GM21360 (cell line): ENCODE measurements around the gene SMIM30.
A peak's percentile ranks its signal among the peaks of the same experiment; 100 is the strongest.
"Not testable (repeated sequence)": the region's sequence is repeated elsewhere in the genome, so short reads cannot be mapped to it uniquely, and the experiment has no call there.

Source experiments
- ATAC-seq: cut with Tn5 transposase; IDR thresholded peaks from one replicate; pipeline ENCODE4 v1.9.1; 2021; ENCODE audit warnings: mild to moderate bottlenecking, moderate library complexity; ENCODE audit not compliant: unreplicated experiment

The SMIM30 gene

GRCh38 chr7:113118074-113118959, at the start of gene SMIM30:
Gene SMIM30, minus strand, starts transcription at chr7:113118554. Its CDS starts 976 bp downstream, at chr7:113117578.
- ATAC-seq: peak; percentile 99

- not testable (repeated sequence) for ATAC-seq
Measured at GRCh38 chr7:113166176-113166575, 47.8 kb upstream of the SMIM30 start.

- ATAC-seq: no peak
Measured at GRCh38 chr7:113161050-113161449, 42.7 kb upstream of the SMIM30 start.

- peak; percentile 81 for ATAC-seq
Measured at GRCh38 chr7:113159746-113160339, 41.5 kb upstream of the SMIM30 start.

- ATAC-seq: no peak
Measured at GRCh38 chr7:113158756-113159155, 40.4 kb upstream of the SMIM30 start.

- ATAC-seq: no peak
Measured at GRCh38 chr7:113154117-113154516, 35.8 kb upstream of the SMIM30 start.

- no peak for ATAC-seq
Measured at GRCh38 chr7:113144817-113145216, 26.5 kb upstream of the SMIM30 start.

GRCh38 chr7:113143486-113144257, 25.3 kb upstream of the SMIM30 start:
- peak; percentile 71 for ATAC-seq

- ATAC-seq: peak; percentile 50
Measured at GRCh38 chr7:113142385-113143119, 24.2 kb upstream of the SMIM30 start.

GRCh38 chr7:113141803-113142202, 23.4 kb upstream of the SMIM30 start:
- no peak for ATAC-seq

- no peak for ATAC-seq
Measured at GRCh38 chr7:113140956-113141355, 22.6 kb upstream of the SMIM30 start.

GRCh38 chr7:113137241-113137640, 18.9 kb upstream of the SMIM30 start:
- ATAC-seq: no peak

GRCh38 chr7:113134025-113134424, 15.7 kb upstream of the SMIM30 start:
- no peak for ATAC-seq

GRCh38 chr7:113131367-113131766, 13.0 kb upstream of the SMIM30 start:
- no peak for ATAC-seq

- ATAC-seq: no peak
Measured at GRCh38 chr7:113128031-113128430, 9.7 kb upstream of the SMIM30 start.

- no peak for ATAC-seq
Measured at GRCh38 chr7:113125728-113126127, 7.4 kb upstream of the SMIM30 start.

- ATAC-seq: no peak
Measured at GRCh38 chr7:113122744-113123143, 4.4 kb upstream of the SMIM30 start.

- ATAC-seq: no peak
Measured at GRCh38 chr7:113120647-113121046, 2.3 kb upstream of the SMIM30 start.

GRCh38 chr7:113119429-113119828, 1.1 kb upstream of the SMIM30 start:
- no peak for ATAC-seq

GRCh38 chr7:113117374-113117774, 980 bp downstream of the SMIM30 start:
- not testable (repeated sequence) for ATAC-seq

GRCh38 chr7:113113912-113114311, 4.4 kb downstream of the SMIM30 start:
- peak; percentile 39 for ATAC-seq
